Right cardiac atrium (tissue), 5 donors: ENCODE data around the gene NUP93. TPM values are rescaled to one million over a fixed set of nuclear protein-coding genes. Genes with fewer than 3 reads are reported as not detected.
"Not testable (repeated sequence)": the region's sequence is repeated elsewhere in the genome, so short reads cannot be mapped to it uniquely, and the experiment has no call there.

Source experiments
- ATAC-seq, 2 donors: fragments of 200-7000 bp; cut with Tn5 transposase; one replicate each; pipeline versions ENCODE4 v1.8.0 to v1.9.1; 2020; ENCODE audit warnings: moderate library complexity in 2 of 2, mild to moderate bottlenecking in 1 of 2
- DNase-seq, 3 donors: peaks; one replicate each; pipeline ENCODE4 v3.0.0-alpha.2; 2020
- H3K27ac ChIP-seq: one replicate; pipeline ENCODE4 v1.5.1; 2013; ENCODE audit warnings: mild to moderate bottlenecking, low read length, control low read depth, moderate library complexity
- H3K27me3 ChIP-seq: one replicate; pipeline ENCODE4 v1.6.1; 2013; ENCODE audit not compliant: control insufficient read depth, insufficient read depth
- H3K4me1 ChIP-seq: one replicate; pipeline ENCODE4 v1.6.1; 2013; ENCODE audit warnings: low read length; ENCODE audit not compliant: control insufficient read depth, insufficient read depth
- H3K4me3 ChIP-seq: one replicate; pipeline ENCODE4 v1.5.1; 2013; ENCODE audit warnings: low read length, control low read depth
- H3K9me3 ChIP-seq: one replicate; pipeline ENCODE4 v1.6.1; 2013; ENCODE audit warnings: low read length; ENCODE audit not compliant: control insufficient read depth
- WGBS: extraction: QIAGEN DNeasy Blood & Tissue Kit; methylation state at CpG from one replicate; pipeline ENCODE4 v1.1.7; 2013; 5-methylcytosine and 5-hydroxymethylcytosine counted together
- intact Hi-C, 4 donors: fragments of 100-400 bp; cut with DNase I; formaldehyde crosslinking; loops; one replicate each; pipeline versions ENCODE4 v1.11.0 to v1.14.0; 2022 to 2023
- polyA plus RNA-seq: library from polyadenylated mRNA; stranded (reverse); fragments of 200-250 nt; gene quantifications from one replicate; pipeline ENCODE4 v1.2.3, GENCODE V29; 2013
- total RNA-seq, 4 donors: library from RNA; stranded (reverse); fragmentation: NEBNext Ultra II Directional; extraction: Animal tissue kit (Norgen Biotek cat#: 25700); gene quantifications; one replicate each; pipeline ENCODE4 v1.2.1, GENCODE V29; 2021
- donor health status: healthy with polysubstance abuse.
- donor health status: DM: no; HTN: yes; CAD: no.
- donor health status: DM: no; HTN: no; CAD: no.
- donor health status: DM: no; HTN: yes; CAD: no; lungs with severe emphysema.
- donor health status: DM: yes; HTN: yes; CAD: no.

NUP93 gene
- total and polyA plus RNA-seq, 5 donors = 18.9 to 36.0 (median 29.3) TPM

DNA sequence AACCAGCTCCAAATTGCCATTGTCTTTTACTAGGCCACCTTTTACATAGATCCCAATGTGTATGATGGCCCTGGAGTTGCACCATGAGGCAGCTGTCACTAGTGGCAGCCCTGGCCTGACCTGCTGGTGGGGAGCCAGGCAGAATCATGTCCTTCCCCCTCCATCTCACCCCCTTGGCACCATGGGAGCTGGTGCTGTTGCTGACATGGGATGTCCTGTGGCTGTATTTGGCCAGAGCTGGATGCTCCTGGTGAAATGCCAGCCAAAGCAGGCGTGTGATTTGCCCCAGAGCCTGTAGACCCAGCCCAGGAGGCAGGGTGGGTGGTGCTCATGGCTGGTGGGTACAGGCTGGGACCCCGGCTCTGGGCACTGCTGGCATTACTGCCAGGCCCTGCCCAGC lies 153.7 kb downstream of the NUP93 start:
- H3K27ac ChIP-seq = no peak overlapping the region
- no peak overlapping the region for H3K4me3 ChIP-seq
- WGBS = 87% methylated on average over 2 of the region's 2 CpGs
- DNase-seq (peak in 1 of 3 donors; percentile 14), ATAC-seq (no peak)
- no peaks in the 10 kb centered on the region for H3K9me3 ChIP-seq
- no peaks in the 10 kb centered on the region for H3K4me1 ChIP-seq
- no peaks in the 10 kb centered on the region for H3K27me3 ChIP-seq
- intact Hi-C loops = no loop called here

DNA sequence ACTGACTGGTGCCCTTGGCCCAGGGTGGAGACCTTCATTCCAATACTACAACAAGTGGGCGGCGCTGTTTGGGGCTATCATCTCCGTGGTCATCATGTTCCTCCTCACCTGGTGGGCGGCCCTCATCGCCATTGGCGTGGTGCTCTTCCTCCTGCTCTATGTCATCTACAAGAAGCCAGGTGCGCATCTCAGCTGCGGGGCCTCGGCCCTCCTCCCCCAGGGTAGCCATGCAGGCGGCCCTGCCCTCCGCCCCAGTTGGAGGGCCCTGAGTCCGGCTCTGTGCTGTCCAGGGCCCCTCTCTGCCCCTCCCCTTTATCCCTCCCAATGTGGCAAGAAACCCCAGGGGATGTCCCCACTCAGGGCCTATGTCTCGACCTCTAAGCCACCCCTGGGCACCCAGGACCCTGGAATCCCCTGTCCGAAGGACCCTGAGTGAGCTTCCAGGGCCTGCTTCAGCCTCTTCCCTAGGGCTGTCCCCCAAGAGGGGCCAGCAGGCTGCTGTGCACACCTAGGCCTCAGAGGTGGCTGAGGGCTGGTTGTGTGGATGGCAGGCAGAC lies 154.2 kb downstream of the NUP93 start:
- no peaks in the 10 kb centered on the region for H3K9me3 ChIP-seq
- no peaks in the 10 kb centered on the region for H3K4me1 ChIP-seq
- DNase-seq (peak in 1 of 3 donors; percentile 35), ATAC-seq (peak in 1 of 2 donors; percentile 18)
- 94% methylated on average over 14 of the region's 14 CpGs for WGBS
- no peak overlapping the region for H3K4me3 ChIP-seq
- intact Hi-C loops = no loop called here
- no peak overlapping the region for H3K27ac ChIP-seq
- no peaks in the 10 kb centered on the region for H3K27me3 ChIP-seq

- H3K9me3 ChIP-seq, intact Hi-C loops, H3K4me3 ChIP-seq, ATAC-seq, H3K27me3 ChIP-seq, H3K27ac ChIP-seq, H3K4me1 ChIP-seq: not testable (repeated sequence)
- DNase-seq = peak in 1 of 3 donors; percentile 35
- WGBS = 94% methylated on average over 13 of the region's 13 CpGs
Measured at GRCh38 chr16:56884929-56885328, 155.0 kb downstream of the NUP93 start.

GRCh38 chr16:56885446-56886162 lies 155.7 kb downstream of the NUP93 start:
- Histone ChIP-seq H3K9me3 (no peaks in the 10 kb centered on the region), H3K27ac (no peak overlapping the region), H3K4me3 (no peak overlapping the region), H3K27me3 (no peaks in the 10 kb centered on the region), H3K4me1 (no peaks in the 10 kb centered on the region)
- intact Hi-C loops = no loop called here
- ATAC-seq (no peak), DNase-seq (peak in 1 of 3 donors; percentile 10)
- 83% methylated on average over 9 of the region's 9 CpGs for WGBS

DNA sequence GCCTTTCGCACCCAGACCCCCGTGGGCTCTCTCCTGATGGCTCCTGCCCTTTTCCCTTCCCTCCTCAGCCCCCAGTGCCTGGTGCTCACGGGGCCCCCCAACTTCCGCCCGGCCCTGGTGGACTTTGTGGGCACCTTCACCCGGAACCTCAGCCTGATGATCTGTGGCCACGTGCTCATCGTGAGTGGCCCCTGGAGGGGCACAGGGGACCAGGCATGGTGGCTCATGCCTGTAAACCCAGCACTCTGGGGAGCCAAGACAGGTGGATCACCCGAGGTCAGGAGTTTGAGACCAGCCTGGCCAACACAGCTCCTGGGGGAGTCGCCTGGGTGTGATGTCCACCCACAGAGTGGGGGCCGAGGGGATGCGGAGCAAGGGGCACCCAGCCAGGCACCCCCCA lies 156.4 kb downstream of the NUP93 start:
- Histone ChIP-seq H3K27me3 (no peaks in the 10 kb centered on the region), H3K9me3 (no peaks in the 10 kb centered on the region), H3K27ac (no peak overlapping the region), H3K4me1 (no peaks in the 10 kb centered on the region), H3K4me3 (no peak overlapping the region)
- ATAC-seq = no peak
- intact Hi-C loops = no loop called here
- 88% methylated on average over 12 of the region's 12 CpGs for WGBS
- peak in 1 of 3 donors; percentile 23 for DNase-seq

- Histone ChIP-seq H3K27ac (no peak overlapping the region), H3K4me3 (no peak overlapping the region), H3K4me1 (no peaks in the 10 kb centered on the region), H3K9me3 (no peaks in the 10 kb centered on the region), H3K27me3 (no peaks in the 10 kb centered on the region)
- 86% methylated on average over 9 of the region's 9 CpGs for WGBS
- ATAC-seq (no peak), DNase-seq (peak in 1 of 3 donors; percentile 12)
- intact Hi-C loops = no loop called here
Measured at GRCh38 chr16:56886826-56887225, 156.9 kb downstream of the NUP93 start.

DNA sequence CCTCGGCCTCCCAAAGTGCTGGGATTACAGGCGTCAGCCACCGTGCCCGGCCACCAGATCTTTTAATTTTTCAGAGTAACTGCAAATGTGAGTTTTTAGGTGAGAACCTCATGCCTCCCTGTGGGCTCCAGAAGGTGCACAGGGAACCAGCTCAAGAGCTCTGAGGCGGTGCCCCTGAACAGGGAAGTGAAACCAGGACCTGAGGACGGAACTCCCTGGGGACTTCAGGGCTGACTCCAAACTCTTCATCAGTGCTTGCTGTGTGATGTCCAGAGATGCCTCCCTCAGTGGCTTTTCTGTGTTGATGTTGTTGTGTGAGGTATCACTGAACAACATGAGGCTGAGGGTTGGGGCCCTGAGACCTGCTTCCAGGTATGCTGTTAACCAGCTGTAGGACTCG lies 158.9 kb downstream of the NUP93 start:
- intact Hi-C loops = no loop called here
- Histone ChIP-seq H3K4me3 (no peak overlapping the region), H3K4me1 (no peaks in the 10 kb centered on the region), H3K27ac (no peak overlapping the region), H3K27me3 (no peaks in the 10 kb centered on the region), H3K9me3 (no peaks in the 10 kb centered on the region)
- ATAC-seq = no peak
- peak in 1 of 3 donors; percentile 38 for DNase-seq
- 89% methylated on average over 7 of the region's 7 CpGs for WGBS

DNA sequence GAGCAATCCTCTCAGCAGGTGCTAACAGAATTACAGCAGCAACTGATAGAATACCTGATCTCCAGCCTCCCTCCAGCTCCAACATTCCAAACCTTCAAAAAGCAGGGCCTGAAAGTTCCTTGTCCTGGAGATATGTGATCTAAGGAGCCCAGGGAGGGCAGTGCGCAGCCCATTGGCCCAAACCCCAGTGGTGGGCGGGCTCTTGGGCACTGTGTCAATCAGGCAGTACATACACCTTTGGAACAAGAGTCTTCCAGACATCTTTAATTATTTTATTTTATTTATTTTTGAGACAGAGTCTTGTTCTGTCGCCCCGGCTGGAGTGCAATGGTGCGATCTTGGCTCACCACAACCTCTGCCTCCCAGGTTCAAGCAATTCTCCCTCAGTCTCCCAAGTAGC lies 159.3 kb downstream of the NUP93 start:
- no peak overlapping the region for H3K4me3 ChIP-seq
- no peak overlapping the region for H3K27ac ChIP-seq
- no peaks in the 10 kb centered on the region for H3K27me3 ChIP-seq
- no peak for ATAC-seq
- WGBS = 95% methylated on average over 5 of the region's 5 CpGs
- intact Hi-C loops = no loop called here
- no peaks in the 10 kb centered on the region for H3K9me3 ChIP-seq
- no peaks in the 10 kb centered on the region for H3K4me1 ChIP-seq
- DNase-seq = peak in 1 of 3 donors; percentile 7

DNA sequence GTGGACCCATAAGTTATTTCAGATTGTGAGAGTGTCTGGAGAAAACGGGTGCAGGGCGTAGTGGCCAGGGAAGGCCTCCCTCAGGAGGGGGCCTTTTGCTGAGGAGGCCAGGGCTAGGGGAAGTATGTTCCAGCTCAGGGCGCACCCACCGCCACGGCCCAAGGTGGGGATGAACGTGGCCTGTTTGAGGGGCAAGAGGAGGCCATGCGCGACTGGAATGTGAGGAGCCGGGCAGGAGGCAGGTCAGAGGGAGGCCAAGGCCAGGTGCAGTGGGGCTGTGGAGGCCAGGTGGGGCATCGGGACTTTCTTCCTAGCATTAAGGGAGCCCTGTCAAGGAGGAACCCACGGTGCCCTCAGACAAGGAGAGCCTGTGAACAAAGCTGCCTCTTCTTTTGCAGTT lies 161.8 kb downstream of the NUP93 start:
- Histone ChIP-seq H3K27me3 (no peaks in the 10 kb centered on the region), H3K27ac (no peak overlapping the region), H3K4me3 (no peak overlapping the region), H3K9me3 (no peaks in the 10 kb centered on the region), H3K4me1 (no peaks in the 10 kb centered on the region)
- WGBS = 74% methylated on average over 11 of the region's 11 CpGs
- no peak for DNase-seq
- no peak for ATAC-seq
- intact Hi-C loops = no loop called here

DNA sequence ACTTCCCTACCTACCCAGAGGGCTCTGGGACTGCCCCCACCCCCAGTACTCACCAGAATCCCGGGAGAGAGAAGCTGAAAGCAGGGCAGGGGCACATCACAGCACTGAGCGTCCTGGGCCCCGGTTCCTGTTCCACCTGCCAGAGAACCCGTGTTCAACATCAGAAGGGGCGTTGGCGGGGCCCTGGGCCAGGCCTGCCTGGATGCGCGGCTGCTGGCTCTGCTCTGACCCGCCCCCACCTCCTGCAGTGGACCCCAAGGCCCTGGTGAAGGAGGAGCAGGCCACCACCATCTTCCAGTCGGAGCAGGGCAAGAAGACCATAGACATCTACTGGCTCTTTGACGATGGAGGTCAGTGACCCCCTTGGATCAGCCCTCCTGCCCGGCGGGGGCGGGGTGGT lies 162.8 kb downstream of the NUP93 start:
- Histone ChIP-seq H3K9me3 (no peaks in the 10 kb centered on the region), H3K27me3 (no peaks in the 10 kb centered on the region), H3K4me3 (no peak overlapping the region), H3K27ac (no peak overlapping the region), H3K4me1 (no peaks in the 10 kb centered on the region)
- DNase-seq (peak in 1 of 3 donors; percentile 21), ATAC-seq (peak; percentile 14 to 42)
- intact Hi-C loops = no loop called here
- WGBS = 85% methylated on average over 14 of the region's 14 CpGs

DNA sequence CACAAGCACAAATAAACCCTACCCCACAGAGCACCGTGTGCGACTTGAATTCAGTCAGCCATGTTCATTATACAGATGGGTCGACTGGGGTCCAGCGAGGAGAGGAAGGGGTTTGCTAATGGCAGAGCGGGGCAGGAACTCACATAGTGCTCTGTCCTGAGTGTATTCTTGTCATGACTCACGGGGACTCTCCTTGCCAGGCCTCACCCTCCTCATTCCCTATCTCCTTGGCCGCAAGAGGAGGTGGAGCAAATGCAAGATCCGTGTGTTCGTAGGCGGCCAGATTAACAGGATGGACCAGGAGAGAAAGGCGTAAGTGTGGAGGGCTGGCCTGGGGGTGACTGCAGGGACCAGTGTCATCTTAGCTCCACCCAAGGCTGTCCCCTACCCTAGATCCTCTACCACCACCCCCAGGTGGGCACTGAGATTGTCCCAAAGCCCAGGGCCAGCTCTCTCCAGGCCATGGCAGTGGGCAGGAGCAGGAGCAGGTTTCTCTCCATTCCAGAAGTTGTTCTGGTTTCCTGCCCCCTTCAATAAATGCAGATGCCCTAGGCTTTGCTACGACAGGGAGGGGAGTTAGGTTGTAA lies 164.5 kb downstream of the NUP93 start:
- H3K4me3 ChIP-seq = no peak overlapping the region
- H3K27ac ChIP-seq = no peak overlapping the region
- ATAC-seq (no peak), DNase-seq (peak in 1 of 3 donors; percentile 18)
- H3K27me3 ChIP-seq = no peaks in the 10 kb centered on the region
- no peaks in the 10 kb centered on the region for H3K9me3 ChIP-seq
- 84% methylated on average over 12 of the region's 12 CpGs for WGBS
- no peaks in the 10 kb centered on the region for H3K4me1 ChIP-seq
- intact Hi-C loops = no loop called here
